AG10803 (cell line): ENCODE results near the gene DLL4.

Experiments used
- DNase-seq: peaks from one replicate; pipeline ENCODE4 v3.0.0; 2010; ENCODE audit warnings: low read depth
- H3K4me3 ChIP-seq: 2 replicates; pipeline ENCODE4 v1.5.1; 2011; ENCODE audit warnings: mild to moderate bottlenecking, low read length, control low read depth
- CTCF ChIP-seq: conservative IDR thresholded peaks from 2 replicates; pipeline ENCODE4 v1.5.1; 2011; ENCODE audit warnings: mild to moderate bottlenecking, low read length, control low read depth, inconsistent platforms

DLL4 gene

GRCh38 chr15:40909662-40910630, 19.2 kb upstream of the DLL4 start:
- TF ChIP-seq CTCF: no peak
- DNase-seq: peak; percentile 83
- H3K4me3 ChIP-seq: peak overlapping the region; percentile 20; the same call in 1 of the 2 replicates

- no peak for TF ChIP-seq CTCF
- no peak for DNase-seq
- no peak overlapping the region for H3K4me3 ChIP-seq
These were observed 18.0 kb upstream of the DLL4 start for GRCh38 chr15:40911141-40911540.

- no peak for DNase-seq
- no peak overlapping the region for H3K4me3 ChIP-seq
- TF ChIP-seq CTCF: no peak
These were observed 17.4 kb upstream of the DLL4 start for GRCh38 chr15:40911693-40912092.

- H3K4me3 ChIP-seq: no peak overlapping the region
- DNase-seq: no peak
- no peak for TF ChIP-seq CTCF
These were observed 16.7 kb upstream of the DLL4 start for GRCh38 chr15:40912478-40912877.

GRCh38 chr15:40914013-40914412, 15.1 kb upstream of the DLL4 start:
- TF ChIP-seq CTCF: no peak
- H3K4me3 ChIP-seq: no peak overlapping the region
- no peak for DNase-seq

- no peak for DNase-seq
- no peak overlapping the region for H3K4me3 ChIP-seq
- no peak for TF ChIP-seq CTCF
These were observed 14.7 kb upstream of the DLL4 start for GRCh38 chr15:40914486-40914885.

GRCh38 chr15:40915116-40915661, 14.0 kb upstream of the DLL4 start:
- no peak for DNase-seq
- H3K4me3 ChIP-seq: no peak overlapping the region
- TF ChIP-seq CTCF: no peak
